ENCODE data around the gene DOP1B.

DNA sequence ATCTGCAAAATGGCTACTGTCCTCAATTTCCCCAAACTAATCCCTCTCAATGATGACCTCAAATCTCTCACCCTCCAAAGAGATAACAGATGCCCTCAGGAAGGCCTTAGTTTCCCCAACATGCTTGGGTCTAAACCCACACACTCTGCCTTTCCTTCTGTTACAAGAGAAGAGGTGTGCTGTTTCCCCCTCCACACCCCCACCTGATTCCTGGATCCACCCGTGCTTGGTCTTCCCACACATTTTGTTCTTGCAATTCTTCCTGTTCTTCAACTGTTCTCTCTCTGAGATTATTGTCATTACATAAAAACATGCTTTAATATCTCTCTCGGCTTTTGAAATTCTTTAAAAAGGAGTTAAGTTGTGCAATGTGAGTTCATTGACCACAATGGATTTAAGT, 27.4 kb upstream of the DOP1B start:
- TF ChIP-seq GATA3 (IDR thresholded peaks at IDR 0.05; ENCODE audit: low read depth, low read length) (no peak), GATA2 (IDR thresholded peaks at IDR 0.05; ENCODE audit: low read depth, low read length) (no peak)
